ENCODE data around the gene PNPLA7. TPM values are rescaled to one million over a fixed set of nuclear protein-coding genes. Genes with fewer than 3 reads are reported as not detected.

PNPLA7 gene
- total and polyA plus RNA-seq, 2 donors (not counting 1 experiment from before 2014, with no cell fraction given), result 18.7 to 29.9 TPM

GRCh38 chr9:137461316-137461662 lies 88.9 kb downstream of the PNPLA7 start:
- H2AFZ ChIP-seq (ENCODE audit: insufficient read depth, low read depth, low read length, poor library complexity, severe bottlenecking), result peak overlapping the region; percentile 77
- POLR2A ChIA-PET, result interaction anchor here (0.7 to 1.0 kb wide), 4 partner anchors 73 to 700 kb away, joined by 3 to 5 read pairs (median 4); partner anchors contain the start of gene MAN1B1
- 63% methylated on average over 10 of the region's 21 CpGs for WGBS (ENCODE audit: insufficient coverage)
- H3K79me2 ChIP-seq (ENCODE audit: control insufficient read depth, insufficient read depth, low read length), result peaks cover 6% of the 10 kb centered on the region
- peaks cover 39 to 44% of the 10 kb centered on the region in 2 donors for H3K4me1 ChIP-seq (ENCODE audit: control insufficient read depth in 2 of 2, insufficient read depth in 2 of 2, low read length in 2 of 2)
- no peaks in the 10 kb centered on the region for H3K27me3 ChIP-seq (replicated peaks in 1 of 4; ENCODE audit: control extremely low read depth in 1 of 4, control insufficient read depth in 3 of 4, insufficient read depth in 4 of 4, low read length in 3 of 4)
- peak overlapping the region; percentile 99 for H3K4me2 ChIP-seq (replicated peaks; ENCODE audit: low read depth, low read length, poor library complexity, severe bottlenecking)
- H3K27ac ChIP-seq (ENCODE audit: low read length in 2 of 2), result peak overlapping the region; percentile 84 to 89
- H3K9ac ChIP-seq (ENCODE audit: low read length), result peak overlapping the region; percentile 65
- peak overlapping the region; percentile 59 for H3K27ac Mint-ChIP-seq
- H3K4me3 Mint-ChIP-seq, result peak overlapping the region; percentile 79
- H3K4me1 Mint-ChIP-seq, result peaks cover 21% of the 10 kb centered on the region
- CTCF ChIA-PET, result interaction anchor here (1.0 to 1.3 kb wide), 3 partner anchors 13 to 39 kb away, joined by 4 to 6 read pairs (median 4); partner anchors contain the start of genes EXD3 and NOXA1
- peaks cover 0 to 4% (median 0%) of the 10 kb centered on the region in 3 donors for H3K9me3 ChIP-seq (ENCODE audit: control extremely low read depth in 1 of 3, control insufficient read depth in 2 of 3, insufficient read depth in 1 of 3, low read length in 2 of 3)
- peaks cover 9% of the 10 kb centered on the region for H4K20me1 ChIP-seq (ENCODE audit: control insufficient read depth, insufficient read depth, low read length, poor library complexity, severe bottlenecking)
- peak overlapping the region in 4 of 5 experiments; percentile 29 to 56 (median 48) for H3K4me3 ChIP-seq (ENCODE audit: control extremely low read depth in 1 of 5, extremely low read depth in 1 of 5, insufficient read depth in 1 of 5, low read depth in 2 of 5, low read length in 4 of 5)
- no peak for TF ChIP-seq EZH2 (IDR thresholded peaks at IDR 0.05; ENCODE audit: borderline replicate concordance, insufficient read depth, low read depth, low read length, poor library complexity, severe bottlenecking)
- TF ChIP-seq CTCF (IDR thresholded peaks at IDR 0.05), result no peak
- intact Hi-C loops (cut with micrococcal nuclease), result no loop called here
- peaks cover 0 to 3% of the 10 kb centered on the region in 2 experiments for H3K36me3 ChIP-seq (replicated peaks in 1 of 2; ENCODE audit: control extremely low read depth in 1 of 2, control insufficient read depth in 1 of 2, extremely low read depth in 1 of 2, insufficient read depth in 2 of 2, low read length in 1 of 2)
- H3K9me3 Mint-ChIP-seq (ENCODE audit: insufficient read depth), result no peaks in the 10 kb centered on the region
- DNase-seq (no peak), ATAC-seq (ENCODE audit: low read depth) (no peak)
- H3K27me3 Mint-ChIP-seq, result no peaks in the 10 kb centered on the region

Measured in B cell (primary cell).